IMR-90 (cell line): Measurements from ENCODE around the gene TBC1D32. TPM values are rescaled to one million over a fixed set of nuclear protein-coding genes. Genes with fewer than 3 reads are reported as not detected.

Source experiments
- ATAC-seq: fragments of 200-7000 bp; cut with Tn5 transposase; 2 replicates; pipeline ENCODE4 v1.9.1; 2020; ENCODE audit warnings: low read depth, mild to moderate bottlenecking, moderate library complexity
- BruUV-seq: library from RNA; stranded (reverse); fragments of 400-500 nt; replicated peaks from 2 replicates; lab custom pipeline; 2021; lab: Mats Ljungman, UMichigan
- CTCF ChIA-PET: fragments of 300-600 bp; formaldehyde crosslinking; extraction: SDS; loops from one replicate; lab custom pipeline; 2021; ENCODE audit warnings: antibody characterized with exemption; lab: Yijun Ruan, JAX
- POLR2A ChIA-PET: fragments of 300-600 bp; sonication (Branson Sonifier 250); formaldehyde crosslinking; loops from one replicate; lab custom pipeline; 2022; ENCODE audit warnings: antibody characterized with exemption; ENCODE audit not compliant: unreplicated experiment; lab: Charles Lee
- DNase-seq: peaks from one replicate; pipeline ENCODE4 v3.0.0; 2013
- H2AFZ ChIP-seq: replicated peaks from 2 replicates; pipeline ENCODE3; 2013; ENCODE audit warnings: low read length, mild to moderate bottlenecking; ENCODE audit not compliant: poor library complexity
- H2AK5ac ChIP-seq: 2 replicates; pipeline ENCODE4 v1.6.1; 2013; ENCODE audit warnings: low read depth, low read length, inconsistent platforms
- H2AK9ac ChIP-seq: replicated peaks from 2 replicates; pipeline ENCODE3; 2013; ENCODE audit warnings: mild to moderate bottlenecking, low read depth, low read length, moderate library complexity; ENCODE audit not compliant: poor library complexity
- H2BK120ac ChIP-seq: 2 replicates; pipeline ENCODE4 v1.6.1; 2013; ENCODE audit warnings: low read depth, low read length, inconsistent platforms
- H2BK15ac ChIP-seq: 3 replicates; pipeline ENCODE4 v1.6.1; 2013; ENCODE audit warnings: low read depth, low read length, inconsistent platforms
- H2BK20ac ChIP-seq: 2 replicates; pipeline ENCODE4 v1.6.1; 2013; ENCODE audit warnings: low read depth, mild to moderate bottlenecking, inconsistent platforms, low read length, moderate library complexity
- H2BK5ac ChIP-seq: 2 replicates; pipeline ENCODE4 v1.6.1; 2013; ENCODE audit warnings: mild to moderate bottlenecking, low read depth, low read length, inconsistent platforms; ENCODE audit not compliant: poor library complexity, severe bottlenecking
- H3K14ac ChIP-seq: replicated peaks from 2 replicates; pipeline ENCODE4 v1.6.1; 2013; ENCODE audit warnings: low read depth, low read length, inconsistent platforms
- H3K18ac ChIP-seq: 2 replicates; pipeline ENCODE4 v1.6.1; 2013; ENCODE audit warnings: low read depth, low read length, control low read depth
- H3K23ac ChIP-seq: 2 replicates; pipeline ENCODE4 v1.6.1; 2013; ENCODE audit warnings: low read depth, low read length, inconsistent platforms
- H3K27ac ChIP-seq: 2 replicates; pipeline ENCODE4 v1.5.1; 2013; ENCODE audit warnings: mild to moderate bottlenecking, control low read depth, low read length; ENCODE audit not compliant: insufficient read depth
- H3K27me3 ChIP-seq: 2 replicates; pipeline ENCODE4 v1.6.1; 2013; ENCODE audit warnings: low read length; ENCODE audit not compliant: control insufficient read depth, insufficient read depth
- H3K36me3 ChIP-seq: 2 replicates; pipeline ENCODE4 v1.6.1; 2013; ENCODE audit warnings: low read length, mixed read lengths; ENCODE audit not compliant: control insufficient read depth, insufficient read depth
- H3K4ac ChIP-seq: 2 replicates; pipeline ENCODE4 v1.6.1; 2013; ENCODE audit warnings: low read depth, low read length, inconsistent platforms
- H3K4me1 ChIP-seq: 2 replicates; pipeline ENCODE4 v1.6.1; 2013; ENCODE audit warnings: low read length, mixed read lengths; ENCODE audit not compliant: control insufficient read depth, insufficient read depth
- H3K4me2 ChIP-seq: 2 replicates; pipeline ENCODE4 v1.6.1; 2013; ENCODE audit warnings: low read depth, mild to moderate bottlenecking, control low read depth, low read length, moderate library complexity
- H3K4me3 ChIP-seq: 2 replicates; pipeline ENCODE4 v1.5.1; 2013; ENCODE audit warnings: low read depth, mild to moderate bottlenecking, control low read depth, low read length, moderate library complexity; ENCODE audit not compliant: insufficient read depth
- H3K56ac ChIP-seq: 2 replicates; pipeline ENCODE4 v1.6.1; 2013; ENCODE audit warnings: low read length, inconsistent platforms; ENCODE audit not compliant: insufficient read depth; ENCODE audit errors: extremely low read depth
- H3K79me1 ChIP-seq, 2 experiments: 2 replicates each; pipeline ENCODE4 v1.6.1; 2013; ENCODE audit warnings: low read length in 2 of 2, inconsistent platforms in 1 of 2, low read depth in 1 of 2
- H3K9ac ChIP-seq: 2 replicates; pipeline ENCODE4 v1.6.1; 2013; ENCODE audit warnings: low read depth, low read length, control low read depth
- H3K9me1 ChIP-seq: 2 replicates; pipeline ENCODE4 v1.6.1; 2013; ENCODE audit warnings: low read length, inconsistent platforms; ENCODE audit not compliant: insufficient read depth
- H3K9me3 ChIP-seq: 2 replicates; pipeline ENCODE4 v1.6.1; 2013; ENCODE audit warnings: low read length; ENCODE audit not compliant: control insufficient read depth, insufficient read depth
- H4K20me1 ChIP-seq: 2 replicates; pipeline ENCODE4 v1.6.1; 2013; ENCODE audit warnings: low read length, inconsistent platforms; ENCODE audit not compliant: insufficient read depth
- H4K5ac ChIP-seq: 2 replicates; pipeline ENCODE4 v1.6.1; 2013; ENCODE audit warnings: mild to moderate bottlenecking, low read depth, low read length, control low read depth
- H4K8ac ChIP-seq, 2 experiments: 2 replicates each; pipeline ENCODE4 v1.6.1; 2013; ENCODE audit warnings: low read depth in 2 of 2, low read length in 2 of 2, control low read depth in 1 of 2, inconsistent platforms in 1 of 2
- H4K91ac ChIP-seq: 2 replicates; pipeline ENCODE4 v1.6.1; 2013; ENCODE audit warnings: low read depth, low read length, inconsistent platforms; ENCODE audit not compliant: insufficient read depth
- CEBPB ChIP-seq: IDR thresholded peaks from 2 replicates; pipeline ENCODE4 v1.6.1; 2012; ENCODE audit warnings: low read depth, low read length, improper control_type of control experiment
- CHD1 ChIP-seq: IDR thresholded peaks from 2 replicates; pipeline ENCODE4 v1.6.1; 2012; ENCODE audit warnings: low read depth, low read length, improper control_type of control experiment
- CTCF ChIP-seq: conservative IDR thresholded peaks from 2 replicates; pipeline ENCODE4 v1.5.1; 2012; ENCODE audit warnings: mild to moderate bottlenecking, low read depth, low read length, improper control_type of control experiment
- FOS ChIP-seq: fragments of 150-350 bp; IDR thresholded peaks from 2 replicates; pipeline ENCODE4 v1.6.1; 2016; ENCODE audit warnings: low read depth, low read length
- MAFK ChIP-seq: IDR thresholded peaks from 2 replicates; pipeline ENCODE4 v1.6.1; 2012; ENCODE audit warnings: low read depth, low read length, improper control_type of control experiment
- MXI1 ChIP-seq: IDR thresholded peaks from 2 replicates; pipeline ENCODE4 v1.6.1; 2012; ENCODE audit warnings: low read depth, mild to moderate bottlenecking, low read length, moderate library complexity, borderline replicate concordance
- POLR2A ChIP-seq: IDR thresholded peaks from 2 replicates; pipeline ENCODE4 v1.6.1; 2012; ENCODE audit warnings: mild to moderate bottlenecking, low read depth, low read length
- RFX5 ChIP-seq: IDR thresholded peaks from 2 replicates; pipeline ENCODE4 v1.8.0; 2012; ENCODE audit warnings: low read depth, mild to moderate bottlenecking, low read length, moderate library complexity
- WGBS, 2 experiments: methylation state at CpG; one replicate each; pipeline versions ENCODE4 v1.1.5 to v1.1.7; 2013; ENCODE audit warnings: missing lambda C conversion rate in 2 of 2; ENCODE audit not compliant: insufficient read length in 1 of 2; ENCODE audit errors: extremely low coverage in 2 of 2; 5-methylcytosine and 5-hydroxymethylcytosine counted together
- dilution Hi-C: fragments of 300-500 bp; cut with HindIII; formaldehyde crosslinking; loops from one replicate; pipeline ENCODE4 v1.14.3; 2018; ENCODE audit warnings: low sequenced_read_pairs; ENCODE audit not compliant: unreplicated experiment
- in situ Hi-C: fragments of 300-500 bp; cut with MboI; formaldehyde crosslinking; loops from 3 replicates; pipeline ENCODE4 v1.14.3; 2019; ENCODE audit warnings: low sequenced_read_pairs, inconsistent platforms, mixed read lengths
- intact Hi-C: fragments of 100-400 bp; cut with micrococcal nuclease; formaldehyde crosslinking; loops from 2 replicates; pipeline ENCODE4 v1.10.0; 2022
- polyA plus RNA-seq, 3 experiments: library from polyadenylated mRNA; depleted of rRNA; stranded (reverse); fragments of >200 nt; gene quantifications; 2 replicates each; pipeline ENCODE4 v1.2.3, GENCODE V29; 2012; ENCODE audit warnings: low replicate concordance in 1 of 3
- total RNA-seq: library from RNA; depleted of rRNA; stranded (reverse); fragments of >200 nt; gene quantifications from 2 replicates; pipeline ENCODE4 v1.2.3, GENCODE V29; 2012
- TF ChIP-seq, protein P1 (sequence below): fragments of 150-350 bp; IDR thresholded peaks from 2 replicates; pipeline ENCODE4 v1.6.1; 2016; ENCODE audit warnings: low read depth, mild to moderate bottlenecking, low read length, moderate library complexity, borderline replicate concordance
- TF ChIP-seq, protein P2 (sequence below): fragments of 150-350 bp; IDR thresholded peaks from 2 replicates; pipeline ENCODE4 v1.6.1; 2017; ENCODE audit warnings: mild to moderate bottlenecking, antibody characterized with exemption, low read length, low read depth

The TBC1D32 gene
- total and polyA plus RNA-seq, 2 of the 4 experiments (the other 2 are of a cell fraction): 3.0 to 7.2 TPM

- ChIA-PET CTCF (no interaction called here), POLR2A (no interaction called here)
- Histone ChIP-seq H3K18ac (no peak overlapping the region), H2BK15ac (no peak overlapping the region), H2BK120ac (no peak overlapping the region), H3K79me1 (no peaks in the 10 kb centered on the region), H4K91ac (no peak overlapping the region), H3K36me3 (no peaks in the 10 kb centered on the region), H2AFZ (peak overlapping the region; percentile 52), H3K27ac (no peak overlapping the region), H3K14ac (no peak overlapping the region), H3K4me1 (no peaks in the 10 kb centered on the region), H3K9ac (no peak overlapping the region), H3K56ac (no peak overlapping the region), H4K5ac (no peak overlapping the region), H3K4ac (no peak overlapping the region), H3K27me3 (no peaks in the 10 kb centered on the region), H2AK9ac (no peak overlapping the region), H3K23ac (no peak overlapping the region), H3K9me3 (no peaks in the 10 kb centered on the region; the same call in 1 of the 2 replicates), H2BK20ac (no peak overlapping the region), H3K4me2 (no peak overlapping the region), H3K4me3 (no peak overlapping the region), H4K8ac (no peak overlapping the region), H2AK5ac (no peak overlapping the region), H2BK5ac (no peak overlapping the region), H4K20me1 (no peaks in the 10 kb centered on the region), H3K9me1 (no peaks in the 10 kb centered on the region)
- peak; percentile 35 for DNase-seq
- dilution Hi-C loops (no loop called here), in situ Hi-C loops (no loop called here), intact Hi-C loops (no loop called here)
- BruUV-seq: no TSS peak
- 89% methylated on average over 4 of the region's 9 CpGs; no CpG with 5 or more reads in 1 of the 2 experiments for WGBS, 2 experiments
- no peak for TF ChIP-seq RFX5
- no peak for TF ChIP-seq CEBPB
- TF ChIP-seq MXI1: no peak
- no peak for TF ChIP-seq MAFK
- TF ChIP-seq FOS: no peak
- TF ChIP-seq, protein P1, sequence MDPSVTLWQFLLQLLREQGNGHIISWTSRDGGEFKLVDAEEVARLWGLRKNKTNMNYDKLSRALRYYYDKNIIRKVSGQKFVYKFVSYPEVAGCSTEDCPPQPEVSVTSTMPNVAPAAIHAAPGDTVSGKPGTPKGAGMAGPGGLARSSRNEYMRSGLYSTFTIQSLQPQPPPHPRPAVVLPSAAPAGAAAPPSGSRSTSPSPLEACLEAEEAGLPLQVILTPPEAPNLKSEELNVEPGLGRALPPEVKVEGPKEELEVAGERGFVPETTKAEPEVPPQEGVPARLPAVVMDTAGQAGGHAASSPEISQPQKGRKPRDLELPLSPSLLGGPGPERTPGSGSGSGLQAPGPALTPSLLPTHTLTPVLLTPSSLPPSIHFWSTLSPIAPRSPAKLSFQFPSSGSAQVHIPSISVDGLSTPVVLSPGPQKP: no peak
- no peak for TF ChIP-seq POLR2A
- no peak for TF ChIP-seq CHD1
- TF ChIP-seq, protein P2, sequence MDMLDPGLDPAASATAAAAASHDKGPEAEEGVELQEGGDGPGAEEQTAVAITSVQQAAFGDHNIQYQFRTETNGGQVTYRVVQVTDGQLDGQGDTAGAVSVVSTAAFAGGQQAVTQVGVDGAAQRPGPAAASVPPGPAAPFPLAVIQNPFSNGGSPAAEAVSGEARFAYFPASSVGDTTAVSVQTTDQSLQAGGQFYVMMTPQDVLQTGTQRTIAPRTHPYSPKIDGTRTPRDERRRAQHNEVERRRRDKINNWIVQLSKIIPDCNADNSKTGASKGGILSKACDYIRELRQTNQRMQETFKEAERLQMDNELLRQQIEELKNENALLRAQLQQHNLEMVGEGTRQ: no peak
- TF ChIP-seq CTCF: no peak
- no peak; the same call in none of the 2 replicates for ATAC-seq
Observed at GRCh38 chr6:121260651-121261102, 73.6 kb downstream of the TBC1D32 start.
